Left ventricle myocardium inferior (tissue), 1 donor: ENCODE results near the gene ANKRD12. TPM values are rescaled to one million over a fixed set of nuclear protein-coding genes. Genes with fewer than 3 reads are reported as not detected.

Experiments
- DNase-seq: peaks from one replicate; pipeline ENCODE4 v3.0.0-alpha.2; 2020
- H3K27ac ChIP-seq: fragments of 200-600 bp; replicated peaks from 2 replicates; pipeline ENCODE4 v1.8.0; 2021
- H3K27me3 ChIP-seq: fragments of 200-600 bp; 2 replicates; pipeline ENCODE4 v1.8.0; 2021; ENCODE audit warnings: low read depth
- H3K36me3 ChIP-seq: fragments of 200-600 bp; 2 replicates; pipeline ENCODE4 v1.8.0; 2021
- H3K4me1 ChIP-seq: fragments of 200-600 bp; 2 replicates; pipeline ENCODE4 v1.8.0; 2021
- H3K4me3 ChIP-seq: fragments of 200-600 bp; 2 replicates; pipeline ENCODE4 v1.8.0; 2021; ENCODE audit warnings: mild to moderate bottlenecking, moderate library complexity
- H3K9me3 ChIP-seq: fragments of 200-600 bp; replicated peaks from 2 replicates; pipeline ENCODE4 v1.8.0; 2021
- CTCF ChIP-seq: fragments of 200-600 bp; IDR thresholded peaks from 2 replicates; pipeline ENCODE4 v1.8.0; 2021; ENCODE audit warnings: antibody characterized with exemption, mild to moderate bottlenecking, borderline replicate concordance
- intact Hi-C: fragments of 100-400 bp; cut with micrococcal nuclease; formaldehyde crosslinking; loops from one replicate; pipeline ENCODE4 v1.11.0; 2022
- total RNA-seq: library from RNA; stranded (reverse); fragmentation: NEBNext Ultra II Directional; extraction: Animal tissue kit (Norgen Biotek cat#: 25700); gene quantifications from one replicate; pipeline ENCODE4 v1.2.1, GENCODE V29; 2021
- donor health status: DM: no; HTN: yes; CAD: no; lungs with severe emphysema.

Gene ANKRD12
- total RNA-seq, 1 donor from 2014 or later: 49.3 TPM

- peaks cover 38% of the 10 kb centered on the region for H3K4me1 ChIP-seq
- H3K4me3 ChIP-seq: no peak overlapping the region
- TF ChIP-seq CTCF: no peak
- intact Hi-C loops: no loop called here
- H3K9me3 ChIP-seq: no peaks in the 10 kb centered on the region
- H3K27ac ChIP-seq: no peak overlapping the region
- H3K27me3 ChIP-seq: no peaks in the 10 kb centered on the region
- peaks cover 64% of the 10 kb centered on the region for H3K36me3 ChIP-seq
- no peak for DNase-seq
Observed at GRCh38 chr18:9132628-9133027, 4.0 kb upstream of the ANKRD12 start.

GRCh38 chr18:9133225-9133624 is 3.4 kb upstream of the ANKRD12 start:
- Histone ChIP-seq H3K4me3 (no peak overlapping the region), H3K9me3 (no peaks in the 10 kb centered on the region), H3K27me3 (no peaks in the 10 kb centered on the region), H3K27ac (no peak overlapping the region), H3K36me3 (peaks cover 58% of the 10 kb centered on the region), H3K4me1 (peaks cover 35% of the 10 kb centered on the region)
- no peak for DNase-seq
- TF ChIP-seq CTCF: no peak
- intact Hi-C loops: no loop called here

GRCh38 chr18:9135081-9135911 is 1.3 kb upstream of the ANKRD12 start:
- Histone ChIP-seq H3K4me3 (peak overlapping the region; percentile 86), H3K36me3 (peaks cover 39% of the 10 kb centered on the region), H3K27me3 (no peaks in the 10 kb centered on the region), H3K4me1 (peaks cover 47% of the 10 kb centered on the region), H3K9me3 (no peaks in the 10 kb centered on the region), H3K27ac (peak overlapping the region; percentile 99)
- intact Hi-C loops: no loop called here
- no peak for DNase-seq
- TF ChIP-seq CTCF: no peak

- DNase-seq: no peak
- peaks cover 53% of the 10 kb centered on the region for H3K4me1 ChIP-seq
- peaks cover 35% of the 10 kb centered on the region for H3K36me3 ChIP-seq
- H3K4me3 ChIP-seq: peak overlapping the region; percentile 86
- TF ChIP-seq CTCF: no peak
- no peaks in the 10 kb centered on the region for H3K27me3 ChIP-seq
- H3K9me3 ChIP-seq: no peaks in the 10 kb centered on the region
- peak overlapping the region; percentile 99 for H3K27ac ChIP-seq
- intact Hi-C loops: no loop called here
Observed at GRCh38 chr18:9135912-9136314, 668 bp upstream of the ANKRD12 start.

- Histone ChIP-seq H3K4me3 (peak overlapping the region; percentile 86), H3K27ac (peak overlapping the region; percentile 99), H3K4me1 (peaks cover 68% of the 10 kb centered on the region), H3K36me3 (peaks cover 22% of the 10 kb centered on the region), H3K9me3 (no peaks in the 10 kb centered on the region), H3K27me3 (no peaks in the 10 kb centered on the region)
- DNase-seq: peak; percentile 71
- TF ChIP-seq CTCF: no peak
- intact Hi-C loops: no loop called here
Observed at GRCh38 chr18:9137168-9138066, 836 bp downstream of the ANKRD12 start.
